ENCODE data around the gene DHRSX. TPM values are rescaled to one million over a fixed set of nuclear protein-coding genes. Genes with fewer than 3 reads are reported as not detected.

The DHRSX gene
- total RNA-seq, 2 donors from 2014 or later = 36.5 to 45.4 TPM

DNA sequence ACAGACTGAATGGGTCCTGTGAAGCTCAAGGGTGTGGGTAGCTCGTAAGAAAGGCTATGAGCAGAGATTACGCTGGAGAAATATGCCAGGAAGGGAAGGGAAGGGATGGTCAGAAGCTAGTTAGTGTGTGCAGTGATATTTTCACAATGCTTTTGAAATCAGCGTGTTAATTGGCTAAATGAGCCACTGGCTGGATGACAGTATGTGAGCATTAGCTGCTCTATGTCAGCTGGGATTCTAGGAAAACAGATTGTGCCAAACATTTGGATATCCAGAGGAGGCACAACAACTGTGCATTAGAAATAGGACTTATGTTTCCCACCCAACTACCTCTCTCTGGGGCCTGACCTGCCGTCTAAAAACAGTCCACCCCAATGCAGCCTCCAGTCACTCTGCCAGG is 168.5 kb downstream of the DHRSX start:
- H3K27me3 Mint-ChIP-seq (ENCODE audit: insufficient read depth) = no peaks in the 10 kb centered on the region
- H3K4me1 Mint-ChIP-seq = no peaks in the 10 kb centered on the region
- no peak overlapping the region for H3K27ac Mint-ChIP-seq
- H3K9ac ChIP-seq (ENCODE audit: extremely low read depth, low read length, poor library complexity, severe bottlenecking) = no peak overlapping the region
- TF ChIP-seq, protein P1, sequence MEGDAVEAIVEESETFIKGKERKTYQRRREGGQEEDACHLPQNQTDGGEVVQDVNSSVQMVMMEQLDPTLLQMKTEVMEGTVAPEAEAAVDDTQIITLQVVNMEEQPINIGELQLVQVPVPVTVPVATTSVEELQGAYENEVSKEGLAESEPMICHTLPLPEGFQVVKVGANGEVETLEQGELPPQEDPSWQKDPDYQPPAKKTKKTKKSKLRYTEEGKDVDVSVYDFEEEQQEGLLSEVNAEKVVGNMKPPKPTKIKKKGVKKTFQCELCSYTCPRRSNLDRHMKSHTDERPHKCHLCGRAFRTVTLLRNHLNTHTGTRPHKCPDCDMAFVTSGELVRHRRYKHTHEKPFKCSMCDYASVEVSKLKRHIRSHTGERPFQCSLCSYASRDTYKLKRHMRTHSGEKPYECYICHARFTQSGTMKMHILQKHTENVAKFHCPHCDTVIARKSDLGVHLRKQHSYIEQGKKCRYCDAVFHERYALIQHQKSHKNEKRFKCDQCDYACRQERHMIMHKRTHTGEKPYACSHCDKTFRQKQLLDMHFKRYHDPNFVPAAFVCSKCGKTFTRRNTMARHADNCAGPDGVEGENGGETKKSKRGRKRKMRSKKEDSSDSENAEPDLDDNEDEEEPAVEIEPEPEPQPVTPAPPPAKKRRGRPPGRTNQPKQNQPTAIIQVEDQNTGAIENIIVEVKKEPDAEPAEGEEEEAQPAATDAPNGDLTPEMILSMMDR (conservative IDR thresholded peaks at IDR 0.05) = no peak
- no peaks in the 10 kb centered on the region for H3K27me3 ChIP-seq (ENCODE audit: control insufficient read depth, insufficient read depth, low read length, poor library complexity, severe bottlenecking)
- 94 to 100% methylated on average over 4 of the region's 4 CpGs for WGBS, 2 experiments (ENCODE audit: insufficient coverage in 1 of 2, insufficient read length in 1 of 2)
- H3K36me3 ChIP-seq (ENCODE audit: control insufficient read depth, insufficient read depth, low read length) = no peaks in the 10 kb centered on the region
- H3K9me3 ChIP-seq (ENCODE audit: control insufficient read depth, low read length) = no peaks in the 10 kb centered on the region
- H3K4me3 Mint-ChIP-seq = no peak overlapping the region
- H3K4me1 ChIP-seq (ENCODE audit: control insufficient read depth, insufficient read depth, low read length) = no peaks in the 10 kb centered on the region
- peaks cover 2% of the 10 kb centered on the region for H3K9me3 Mint-ChIP-seq
- H3K4me3 ChIP-seq (ENCODE audit: low read length) = no peak overlapping the region
- peaks cover 9% of the 10 kb centered on the region for H3K36me3 Mint-ChIP-seq (ENCODE audit: low read depth)
- no peak for DNase-seq
- no peak overlapping the region for H3K27ac ChIP-seq (ENCODE audit: low read depth, low read length)

DNA sequence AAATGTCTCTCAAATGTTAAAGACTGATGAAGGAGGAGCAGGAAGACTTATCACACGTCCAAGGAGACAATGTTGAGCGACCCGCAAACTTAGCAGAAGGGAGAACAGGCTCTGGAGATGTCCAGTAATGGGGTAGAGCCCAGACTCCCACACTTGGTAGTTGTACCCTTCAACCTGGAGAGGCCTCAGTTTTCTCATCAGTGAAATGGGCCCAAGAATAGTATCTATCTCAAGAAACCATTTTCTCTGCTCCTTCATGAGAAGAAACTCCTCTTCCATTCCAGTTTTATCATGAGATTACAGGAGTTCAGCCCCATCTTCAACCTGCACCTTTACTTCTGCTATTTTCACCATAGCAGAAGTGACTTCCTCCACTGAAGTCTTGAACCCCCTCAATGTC is 169.9 kb downstream of the DHRSX start:
- no peak overlapping the region for H3K27ac Mint-ChIP-seq
- peaks cover 7% of the 10 kb centered on the region for H3K36me3 Mint-ChIP-seq (ENCODE audit: low read depth)
- H3K9ac ChIP-seq (ENCODE audit: extremely low read depth, low read length, poor library complexity, severe bottlenecking) = no peak overlapping the region
- no peaks in the 10 kb centered on the region for H3K27me3 ChIP-seq (ENCODE audit: control insufficient read depth, insufficient read depth, low read length, poor library complexity, severe bottlenecking)
- H3K9me3 Mint-ChIP-seq = peaks cover 2% of the 10 kb centered on the region
- no peak for DNase-seq
- no peak overlapping the region for H3K4me3 Mint-ChIP-seq
- WGBS, 2 experiments (ENCODE audit: insufficient coverage in 1 of 2, insufficient read length in 1 of 2) = 96% methylated on average over 3 of the region's 3 CpGs
- H3K27me3 Mint-ChIP-seq (ENCODE audit: insufficient read depth) = no peaks in the 10 kb centered on the region
- no peak overlapping the region for H3K27ac ChIP-seq (ENCODE audit: low read depth, low read length)
- H3K9me3 ChIP-seq (ENCODE audit: control insufficient read depth, low read length) = no peaks in the 10 kb centered on the region
- no peaks in the 10 kb centered on the region for H3K36me3 ChIP-seq (ENCODE audit: control insufficient read depth, insufficient read depth, low read length)
- no peaks in the 10 kb centered on the region for H3K4me1 ChIP-seq (ENCODE audit: control insufficient read depth, insufficient read depth, low read length)
- no peak overlapping the region for H3K4me3 ChIP-seq (ENCODE audit: low read length)
- TF ChIP-seq, protein P1 (conservative IDR thresholded peaks at IDR 0.05) = no peak
- H3K4me1 Mint-ChIP-seq = no peaks in the 10 kb centered on the region

DNA sequence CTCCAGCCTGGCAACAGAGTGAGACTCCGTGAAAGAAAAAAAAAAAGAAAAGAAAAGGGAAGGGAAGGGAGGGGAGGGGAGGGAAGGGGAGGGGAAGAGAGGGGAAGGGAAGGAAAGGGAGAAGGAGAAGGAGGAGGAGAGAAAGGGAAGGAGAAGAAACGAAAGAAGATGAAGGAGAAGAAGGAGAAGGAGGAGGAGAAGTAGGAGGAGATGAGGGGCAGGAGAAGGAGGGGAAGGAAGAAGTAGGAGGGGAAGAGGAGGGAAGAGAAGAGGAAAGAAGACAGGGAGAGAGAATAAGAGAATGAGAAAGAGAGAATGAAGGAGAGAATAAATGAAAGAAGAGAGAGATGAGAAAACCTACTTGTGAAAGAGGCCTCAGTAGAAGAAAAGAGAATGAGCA is 170.3 kb downstream of the DHRSX start:
- 68 to 74% methylated on average over 2 of the region's 2 CpGs for WGBS, 2 experiments (ENCODE audit: insufficient coverage in 1 of 2, insufficient read length in 1 of 2)
- DNase-seq = no peak
- no peaks in the 10 kb centered on the region for H3K4me1 ChIP-seq (ENCODE audit: control insufficient read depth, insufficient read depth, low read length)
- H3K9me3 ChIP-seq (ENCODE audit: control insufficient read depth, low read length) = no peaks in the 10 kb centered on the region
- Mint-ChIP-seq H3K4me1 (no peaks in the 10 kb centered on the region), H3K27ac (no peak overlapping the region), H3K27me3 (ENCODE audit: insufficient read depth) (no peaks in the 10 kb centered on the region), H3K9me3 (peaks cover 2% of the 10 kb centered on the region), H3K36me3 (ENCODE audit: low read depth) (peaks cover 3% of the 10 kb centered on the region), H3K4me3 (no peak overlapping the region)
- no peaks in the 10 kb centered on the region for H3K27me3 ChIP-seq (ENCODE audit: control insufficient read depth, insufficient read depth, low read length, poor library complexity, severe bottlenecking)
- no peaks in the 10 kb centered on the region for H3K36me3 ChIP-seq (ENCODE audit: control insufficient read depth, insufficient read depth, low read length)
- no peak overlapping the region for H3K27ac ChIP-seq (ENCODE audit: low read depth, low read length)
- H3K9ac ChIP-seq (ENCODE audit: extremely low read depth, low read length, poor library complexity, severe bottlenecking) = no peak overlapping the region
- TF ChIP-seq, protein P1 (conservative IDR thresholded peaks at IDR 0.05) = no peak
- no peak overlapping the region for H3K4me3 ChIP-seq (ENCODE audit: low read length)

Measured in endodermal cell (in vitro differentiated cells).